Glutamatergic neuron (in vitro differentiated cells): ENCODE data around the gene NENF. TPM values are rescaled to one million over a fixed set of nuclear protein-coding genes. Genes with fewer than 3 reads are reported as not detected.

Experiments used
- DNase-seq: peaks from one replicate; pipeline ENCODE4 v3.0.0; 2022
- H3K27ac Mint-ChIP-seq: one replicate; pipeline ENCODE4 v1.8.0; 2020; ENCODE audit warnings: mild to moderate bottlenecking, mixed read lengths, inconsistent platforms; ENCODE audit not compliant: unreplicated experiment
- H3K27me3 Mint-ChIP-seq: one replicate; pipeline ENCODE4 v1.8.0; 2020; ENCODE audit warnings: mild to moderate bottlenecking, moderate library complexity, mixed read lengths, inconsistent platforms; ENCODE audit not compliant: unreplicated experiment
- H3K36me3 Mint-ChIP-seq: one replicate; pipeline ENCODE4 v1.8.0; 2020; ENCODE audit warnings: mild to moderate bottlenecking, mixed read lengths, inconsistent platforms; ENCODE audit not compliant: unreplicated experiment
- H3K4me1 Mint-ChIP-seq: one replicate; pipeline ENCODE4 v1.8.0; 2020; ENCODE audit warnings: mild to moderate bottlenecking, low read depth, mixed read lengths, inconsistent platforms; ENCODE audit not compliant: unreplicated experiment
- H3K4me3 Mint-ChIP-seq: one replicate; pipeline ENCODE4 v1.8.0; 2020; ENCODE audit warnings: mild to moderate bottlenecking, mixed read lengths, inconsistent platforms; ENCODE audit not compliant: unreplicated experiment
- H3K9me3 Mint-ChIP-seq: one replicate; pipeline ENCODE4 v1.8.0; 2020; ENCODE audit warnings: mild to moderate bottlenecking, moderate library complexity, mixed read lengths, inconsistent platforms; ENCODE audit not compliant: unreplicated experiment
- CTCF ChIP-seq: fragments of 200-600 bp; sonication (generic); IDR thresholded peaks from one replicate; pipeline ENCODE4 v1.5.0; 2021; ENCODE audit not compliant: partially characterized antibody, unreplicated experiment
- total RNA-seq: library from RNA; stranded (reverse); fragmentation: NEBNext Ultra II Directional; extraction: Animal tissue kit (Norgen Biotek cat#: 25700); gene quantifications from one replicate; pipeline ENCODE4 v1.2.1, GENCODE V29; 2021; ENCODE audit not compliant: unreplicated experiment

NENF gene
- total RNA-seq, 1 donor from 2014 or later, result 5.2 TPM

GRCh38 chr1:212412374-212412773, 20.3 kb upstream of the NENF start:
- no peak for TF ChIP-seq CTCF
- no peak overlapping the region for H3K4me3 Mint-ChIP-seq
- H3K4me1 Mint-ChIP-seq, result peaks cover 11% of the 10 kb centered on the region
- peaks cover 16% of the 10 kb centered on the region for H3K36me3 Mint-ChIP-seq
- H3K27ac Mint-ChIP-seq, result no peak overlapping the region
- no peak for DNase-seq
- peaks cover 11% of the 10 kb centered on the region for H3K9me3 Mint-ChIP-seq
- H3K27me3 Mint-ChIP-seq, result peaks cover 13% of the 10 kb centered on the region

- peak overlapping the region; percentile 98 for H3K4me3 Mint-ChIP-seq
- no peak for DNase-seq
- peaks cover 16% of the 10 kb centered on the region for H3K36me3 Mint-ChIP-seq
- peaks cover 13% of the 10 kb centered on the region for H3K27me3 Mint-ChIP-seq
- H3K9me3 Mint-ChIP-seq, result peaks cover 11% of the 10 kb centered on the region
- peaks cover 11% of the 10 kb centered on the region for H3K4me1 Mint-ChIP-seq
- TF ChIP-seq CTCF, result no peak
- peak overlapping the region; percentile 73 for H3K27ac Mint-ChIP-seq
These were observed 18.8 kb upstream of the NENF start for GRCh38 chr1:212413902-212414327.

GRCh38 chr1:212414328-212415106, 18.2 kb upstream of the NENF start, which contains the start of gene PACC1:
Gene PACC1 (minus strand): TSS chr1:212414886. CDS start chr1:212414757, 129 bp downstream.
- TF ChIP-seq CTCF, result peak; percentile 13
- Mint-ChIP-seq H3K27ac (peak within 1 kb of the TSS; percentile 73), H3K27me3 (peaks cover 13% of the 10 kb centered on the region), H3K4me1 (peaks cover 11% of the 10 kb centered on the region), H3K9me3 (peaks cover 11% of the 10 kb centered on the region), H3K36me3 (peaks cover 16% of the 10 kb centered on the region), H3K4me3 (peak within 1 kb of the TSS; percentile 98)
- DNase-seq, result peak; percentile 94

GRCh38 chr1:212415107-212415841, 17.4 kb upstream of the NENF start:
- H3K4me1 Mint-ChIP-seq, result peaks cover 11% of the 10 kb centered on the region
- peak overlapping the region; percentile 98 for H3K4me3 Mint-ChIP-seq
- DNase-seq, result no peak
- H3K9me3 Mint-ChIP-seq, result peaks cover 11% of the 10 kb centered on the region
- TF ChIP-seq CTCF, result no peak
- H3K36me3 Mint-ChIP-seq, result peaks cover 16% of the 10 kb centered on the region
- H3K27me3 Mint-ChIP-seq, result peaks cover 13% of the 10 kb centered on the region
- H3K27ac Mint-ChIP-seq, result peak overlapping the region; percentile 4
